ENCODE measurements around the gene AGAP3.

The AGAP3 gene

GRCh38 chr7:151082141-151083070 is 3.9 kb upstream of the AGAP3 start:
- 86% methylated on average over 29 of the region's 42 CpGs for WGBS (ENCODE audit: insufficient coverage)
- H3K9me3 ChIP-seq (ENCODE audit: control extremely low read depth in 1 of 5, control insufficient read depth in 4 of 5, insufficient read depth in 2 of 5, low read depth in 1 of 5, low read length in 4 of 5): no peaks in the 10 kb centered on the region
- H3K4me1 ChIP-seq (ENCODE audit: control extremely low read depth in 1 of 4, control insufficient read depth in 4 of 4, insufficient read depth in 4 of 4, low read length in 3 of 4): peaks cover 5 to 63% (median 58%) of the 10 kb centered on the region in 4 experiments
- peak overlapping the region; percentile 25 to 92 for H3K27ac ChIP-seq (ENCODE audit: insufficient read depth in 1 of 2, low read depth in 1 of 2, low read length in 2 of 2, poor library complexity in 1 of 2, severe bottlenecking in 2 of 2)
- ChIA-PET POLR2A (interaction anchor here (1.4 kb wide), 1 partner anchor 54 kb away, joined by 3 read pairs; the partner anchor contains the start of gene ABCB8), CTCF (interaction anchor here (0.5 to 14.4 kb wide), 8 partner anchors 9 to 270 kb away, joined by 3 to 219 read pairs (median 3); no protein-coding TSS in a partner anchor)
- H3K4me3 ChIP-seq (ENCODE audit: control insufficient read depth in 1 of 7, extremely low read depth in 1 of 7, insufficient read depth in 4 of 7, low read depth in 2 of 7, low read length in 6 of 7): peak overlapping the region; percentile 41 to 84 (median 72)
- no peak for DNase-seq
- H3K27me3 ChIP-seq (replicated peaks in 2 of 5; ENCODE audit: control insufficient read depth in 4 of 5, insufficient read depth in 5 of 5, low read length in 4 of 5): no peaks in the 10 kb centered on the region
- peaks cover 0 to 27% (median 0%) of the 10 kb centered on the region in 4 experiments for H3K36me3 ChIP-seq (ENCODE audit: control insufficient read depth in 4 of 4, insufficient read depth in 4 of 4, low read length in 3 of 4)

DNA sequence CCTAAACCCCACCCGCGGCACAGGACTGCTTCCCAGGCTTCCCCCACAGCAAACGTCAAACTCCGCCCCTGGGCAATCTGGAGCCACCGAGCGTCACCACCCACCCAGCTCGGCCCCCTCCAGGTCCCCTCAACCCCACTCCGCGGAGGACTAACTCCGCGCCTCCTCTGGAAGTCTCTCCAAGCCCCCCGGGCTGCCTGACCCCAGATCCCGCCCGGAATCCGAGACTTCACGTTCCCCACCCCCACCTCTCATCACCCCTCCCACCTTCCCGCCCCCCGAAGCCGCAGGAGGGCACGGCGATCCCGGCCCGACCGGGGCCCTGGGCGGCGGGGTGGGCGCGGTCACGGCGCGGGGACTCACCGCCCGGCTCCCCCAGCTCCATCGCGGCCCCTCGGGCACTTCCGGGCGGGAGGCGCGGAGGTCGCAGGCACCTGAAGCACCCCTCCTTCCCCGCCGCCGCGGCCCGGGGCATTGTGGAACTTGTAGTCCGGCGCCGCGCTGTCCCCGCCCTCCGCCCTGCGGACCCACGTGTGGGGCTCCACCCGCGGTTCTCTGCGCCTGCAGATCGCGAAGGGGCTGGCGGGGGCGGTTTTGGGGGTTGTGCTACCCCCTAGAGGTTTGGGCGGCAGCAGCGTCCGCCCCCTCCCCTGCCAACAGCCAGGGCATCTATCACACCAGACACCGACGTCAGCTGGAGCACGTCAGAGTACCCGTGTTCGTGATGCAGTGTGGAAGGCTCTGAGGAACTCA is 3.0 kb upstream of the AGAP3 start, which contains the start of gene TMUB1:
TMUB1 (minus strand) TSS at position 423 of the 753 bp plus-strand sequence. CDS start 930 bp downstream, outside the sequence.
- H3K27ac ChIP-seq (ENCODE audit: insufficient read depth in 1 of 2, low read depth in 1 of 2, low read length in 2 of 2, poor library complexity in 1 of 2, severe bottlenecking in 2 of 2): peak within 1 kb of the TSS; percentile 25 to 92
- H3K4me1 ChIP-seq (ENCODE audit: control extremely low read depth in 1 of 4, control insufficient read depth in 4 of 4, insufficient read depth in 4 of 4, low read length in 3 of 4): peaks cover 8 to 71% (median 66%) of the 10 kb centered on the region in 4 experiments
- H3K36me3 ChIP-seq (ENCODE audit: control insufficient read depth in 4 of 4, insufficient read depth in 4 of 4, low read length in 3 of 4): peaks cover 0 to 19% (median 0%) of the 10 kb centered on the region in 4 experiments
- peak; percentile 79 to 89 (median 83) for DNase-seq
- CTCF ChIA-PET: interaction anchor here (0.7 to 14.4 kb wide), 10 partner anchors 8 to 72 kb away, joined by 3 to 219 read pairs (median 3); no protein-coding TSS in a partner anchor
- no peaks in the 10 kb centered on the region for H3K9me3 ChIP-seq (ENCODE audit: control extremely low read depth in 1 of 5, control insufficient read depth in 4 of 5, insufficient read depth in 2 of 5, low read depth in 1 of 5, low read length in 4 of 5)
- no peaks in the 10 kb centered on the region for H3K27me3 ChIP-seq (replicated peaks in 2 of 5; ENCODE audit: control insufficient read depth in 4 of 5, insufficient read depth in 5 of 5, low read length in 4 of 5)
- POLR2A ChIA-PET: interaction anchor here (1.4 kb wide), 1 partner anchor 55 kb away, joined by 3 read pairs; the partner anchor contains the start of gene ABCB8
- WGBS (ENCODE audit: insufficient coverage): under 1% methylated on average over 54 of the region's 69 CpGs
- peak within 1 kb of the TSS; percentile 41 to 84 (median 72) for H3K4me3 ChIP-seq (ENCODE audit: control insufficient read depth in 1 of 7, extremely low read depth in 1 of 7, insufficient read depth in 4 of 7, low read depth in 2 of 7, low read length in 6 of 7)

- H3K27ac ChIP-seq (ENCODE audit: insufficient read depth in 1 of 2, low read depth in 1 of 2, low read length in 2 of 2, poor library complexity in 1 of 2, severe bottlenecking in 2 of 2): peak overlapping the region in 1 of 2 experiments; percentile 92
- no peak for DNase-seq
Measured at GRCh38 chr7:151083824-151084160, 2.5 kb upstream of the AGAP3 start.

GRCh38 chr7:151085329-151085690 is 965 bp upstream of the AGAP3 start:
- CTCF ChIA-PET: interaction anchor here (0.9 to 14.4 kb wide), 6 partner anchors 9 to 25 kb away, joined by 3 to 219 read pairs (median 5); no protein-coding TSS in a partner anchor
- Histone ChIP-seq H3K4me3 (ENCODE audit: control insufficient read depth in 1 of 7, extremely low read depth in 1 of 7, insufficient read depth in 4 of 7, low read depth in 2 of 7, low read length in 6 of 7) (peak overlapping the region in 5 of 7 experiments; percentile 58 to 87 (median 77)), H3K36me3 (ENCODE audit: control insufficient read depth in 4 of 4, insufficient read depth in 4 of 4, low read length in 3 of 4) (peaks cover 0 to 11% (median 0%) of the 10 kb centered on the region in 4 experiments), H3K9me3 (ENCODE audit: control extremely low read depth in 1 of 5, control insufficient read depth in 4 of 5, insufficient read depth in 2 of 5, low read depth in 1 of 5, low read length in 4 of 5) (no peaks in the 10 kb centered on the region), H3K27me3 (replicated peaks in 2 of 5; ENCODE audit: control insufficient read depth in 4 of 5, insufficient read depth in 5 of 5, low read length in 4 of 5) (no peaks in the 10 kb centered on the region), H3K27ac (ENCODE audit: insufficient read depth in 1 of 2, low read depth in 1 of 2, low read length in 2 of 2, poor library complexity in 1 of 2, severe bottlenecking in 2 of 2) (no peak overlapping the region), H3K4me1 (ENCODE audit: control extremely low read depth in 1 of 4, control insufficient read depth in 4 of 4, insufficient read depth in 4 of 4, low read length in 3 of 4) (peaks cover 9 to 74% (median 69%) of the 10 kb centered on the region in 4 experiments)
- 67% methylated on average over 5 of the region's 5 CpGs for WGBS (ENCODE audit: insufficient coverage)
- no peak for DNase-seq
- POLR2A ChIA-PET: no interaction called here

More at GRCh38 chr7:151083824-151084160, 2.5 kb upstream of the AGAP3 start:
- 0% methylated on average over 1 of the region's 3 CpGs for WGBS (ENCODE audit: insufficient coverage)
- no peaks in the 10 kb centered on the region for H3K27me3 ChIP-seq (replicated peaks in 2 of 5; ENCODE audit: control insufficient read depth in 4 of 5, insufficient read depth in 5 of 5, low read length in 4 of 5)
- no peaks in the 10 kb centered on the region for H3K9me3 ChIP-seq (ENCODE audit: control extremely low read depth in 1 of 5, control insufficient read depth in 4 of 5, insufficient read depth in 2 of 5, low read depth in 1 of 5, low read length in 4 of 5)
- peaks cover 13 to 73% (median 70%) of the 10 kb centered on the region in 4 experiments for H3K4me1 ChIP-seq (ENCODE audit: control extremely low read depth in 1 of 4, control insufficient read depth in 4 of 4, insufficient read depth in 4 of 4, low read length in 3 of 4)
- peak overlapping the region; percentile 41 to 84 (median 72) for H3K4me3 ChIP-seq (ENCODE audit: control insufficient read depth in 1 of 7, extremely low read depth in 1 of 7, insufficient read depth in 4 of 7, low read depth in 2 of 7, low read length in 6 of 7)
- CTCF ChIA-PET: interaction anchor here (1.2 to 14.4 kb wide), 5 partner anchors 10 to 32 kb away, joined by 3 to 219 read pairs (median 4); no protein-coding TSS in a partner anchor
- H3K36me3 ChIP-seq (ENCODE audit: control insufficient read depth in 4 of 4, insufficient read depth in 4 of 4, low read length in 3 of 4): peaks cover 0 to 14% (median 0%) of the 10 kb centered on the region in 4 experiments
- POLR2A ChIA-PET: interaction anchor here (1.4 kb wide), 1 partner anchor 56 kb away, joined by 3 read pairs; the partner anchor contains the start of gene ABCB8

DNA sequence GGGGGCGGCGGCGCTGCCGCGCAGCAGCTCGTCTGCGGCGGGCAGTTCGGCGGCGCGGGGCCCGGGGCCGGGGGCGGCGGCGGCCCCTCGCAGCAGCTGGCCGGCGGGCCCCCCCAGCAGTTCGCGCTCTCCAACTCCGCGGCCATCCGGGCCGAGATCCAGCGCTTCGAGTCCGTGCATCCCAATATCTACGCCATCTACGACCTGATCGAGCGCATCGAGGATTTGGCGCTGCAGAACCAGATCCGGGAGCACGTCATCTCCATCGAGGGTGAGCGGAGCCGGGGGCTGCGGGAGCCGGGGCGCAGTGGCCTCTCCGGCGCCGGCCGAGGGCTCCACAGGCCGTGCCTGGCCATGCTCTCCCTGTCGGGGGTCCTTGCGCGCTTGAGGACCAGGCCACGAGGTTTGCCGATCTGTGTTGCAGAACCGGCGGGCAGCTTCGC is 548 bp downstream of the AGAP3 start:
- Histone ChIP-seq H3K36me3 (ENCODE audit: control insufficient read depth in 4 of 4, insufficient read depth in 4 of 4, low read length in 3 of 4) (peaks cover 0 to 6% (median 0%) of the 10 kb centered on the region in 4 experiments), H3K27me3 (replicated peaks in 2 of 5; ENCODE audit: control insufficient read depth in 4 of 5, insufficient read depth in 5 of 5, low read length in 4 of 5) (no peaks in the 10 kb centered on the region), H3K9me3 (ENCODE audit: control extremely low read depth in 1 of 5, control insufficient read depth in 4 of 5, insufficient read depth in 2 of 5, low read depth in 1 of 5, low read length in 4 of 5) (no peaks in the 10 kb centered on the region), H3K4me3 (ENCODE audit: control insufficient read depth in 1 of 7, extremely low read depth in 1 of 7, insufficient read depth in 4 of 7, low read depth in 2 of 7, low read length in 6 of 7) (peak overlapping the region; percentile 52 to 87 (median 79)), H3K27ac (ENCODE audit: insufficient read depth in 1 of 2, low read depth in 1 of 2, low read length in 2 of 2, poor library complexity in 1 of 2, severe bottlenecking in 2 of 2) (peak overlapping the region in 1 of 2 experiments; percentile 88), H3K4me1 (ENCODE audit: control extremely low read depth in 1 of 4, control insufficient read depth in 4 of 4, insufficient read depth in 4 of 4, low read length in 3 of 4) (peaks cover 9 to 64% (median 58%) of the 10 kb centered on the region in 4 experiments)
- 0% methylated on average over 53 of the region's 56 CpGs for WGBS (ENCODE audit: insufficient coverage)
- POLR2A ChIA-PET: interaction anchor here (1.3 kb wide), 1 partner anchor 24 kb away, joined by 3 read pairs; no protein-coding TSS in a partner anchor
- CTCF ChIA-PET: interaction anchor here (1.5 to 14.4 kb wide), 2 partner anchors 15 to 23 kb away, joined by 3 to 219 read pairs; no protein-coding TSS in a partner anchor
- DNase-seq: peak in 1 of 3 donors; percentile 30
